Endodermal cell (in vitro differentiated cells): ENCODE measurements around the gene PPARG. TPM values are rescaled to one million over a fixed set of nuclear protein-coding genes. Genes with fewer than 3 reads are reported as not detected.

Experiments used
- DNase-seq: peaks from one replicate; pipeline ENCODE4 v3.0.0-alpha.2; 2017
- H3K27ac ChIP-seq: 2 replicates; pipeline ENCODE4 v1.5.1; 2013; ENCODE audit warnings: mild to moderate bottlenecking, low read depth, low read length, moderate library complexity
- H3K27me3 ChIP-seq: 2 replicates; pipeline ENCODE4 v1.6.1; 2013; ENCODE audit warnings: mild to moderate bottlenecking, low read length, moderate library complexity; ENCODE audit not compliant: insufficient read depth, control insufficient read depth, poor library complexity, severe bottlenecking
- H3K36me3 ChIP-seq: 2 replicates; pipeline ENCODE4 v1.7.0; 2013; ENCODE audit warnings: mild to moderate bottlenecking, low read length, moderate library complexity; ENCODE audit not compliant: control insufficient read depth, insufficient read depth
- H3K4me1 ChIP-seq: one replicate; pipeline ENCODE4 v1.7.0; 2013; ENCODE audit warnings: low read length; ENCODE audit not compliant: control insufficient read depth, insufficient read depth
- H3K4me3 ChIP-seq: 2 replicates; pipeline ENCODE4 v1.5.1; 2013; ENCODE audit warnings: mild to moderate bottlenecking, low read length, moderate library complexity
- H3K9ac ChIP-seq: 2 replicates; pipeline ENCODE4 v1.6.1; 2013; ENCODE audit warnings: mild to moderate bottlenecking, low read length, moderate library complexity; ENCODE audit not compliant: poor library complexity, severe bottlenecking; ENCODE audit errors: extremely low read depth
- H3K9me3 ChIP-seq: 2 replicates; pipeline ENCODE4 v1.6.1; 2013; ENCODE audit warnings: mild to moderate bottlenecking, low read length, moderate library complexity; ENCODE audit not compliant: control insufficient read depth
- H3K27ac Mint-ChIP-seq: 2 replicates; pipeline ENCODE4 v1.8.0; 2020; ENCODE audit warnings: mixed read lengths
- H3K27me3 Mint-ChIP-seq: 2 replicates; pipeline ENCODE4 v1.8.0; 2021; ENCODE audit warnings: mild to moderate bottlenecking, mixed read lengths; ENCODE audit not compliant: insufficient read depth
- H3K36me3 Mint-ChIP-seq: 2 replicates; pipeline ENCODE4 v1.8.0; 2020; ENCODE audit warnings: low read depth, mixed read lengths
- H3K4me1 Mint-ChIP-seq: 2 replicates; pipeline ENCODE4 v1.8.0; 2020; ENCODE audit warnings: mixed read lengths
- H3K4me3 Mint-ChIP-seq: 2 replicates; pipeline ENCODE4 v1.8.0; 2020; ENCODE audit warnings: mild to moderate bottlenecking, moderate library complexity, mixed read lengths
- H3K9me3 Mint-ChIP-seq: 2 replicates; pipeline ENCODE4 v1.8.0; 2020; ENCODE audit warnings: mild to moderate bottlenecking, mixed read lengths
- CTCF ChIP-seq: fragments of 200-600 bp; sonication (generic); conservative IDR thresholded peaks from 2 replicates; pipeline ENCODE4 v1.5.0; 2021; ENCODE audit warnings: antibody characterized with exemption, mild to moderate bottlenecking
- WGBS, 2 experiments: methylation state at CpG; one replicate each; pipeline versions ENCODE4 v1.1.5 to v1.1.7; 2013; ENCODE audit warnings: missing lambda C conversion rate in 2 of 2, mixed read lengths in 1 of 2; ENCODE audit not compliant: insufficient coverage in 1 of 2, insufficient read length in 1 of 2; 5-methylcytosine and 5-hydroxymethylcytosine counted together
- total RNA-seq, 2 donors: library from RNA; stranded (reverse); fragmentation: NEBNext Ultra II Directional in 1 of 2; extraction: Animal tissue kit (Norgen Biotek cat#: 25700) in 1 of 2; gene quantifications; 2 replicates in 1 of 2; 3 replicates in 1 of 2; pipeline ENCODE4 v1.2.1, GENCODE V29; 2021

PPARG gene
- total RNA-seq, 2 donors from 2014 or later, result 3.8 to 4.5 TPM

DNA sequence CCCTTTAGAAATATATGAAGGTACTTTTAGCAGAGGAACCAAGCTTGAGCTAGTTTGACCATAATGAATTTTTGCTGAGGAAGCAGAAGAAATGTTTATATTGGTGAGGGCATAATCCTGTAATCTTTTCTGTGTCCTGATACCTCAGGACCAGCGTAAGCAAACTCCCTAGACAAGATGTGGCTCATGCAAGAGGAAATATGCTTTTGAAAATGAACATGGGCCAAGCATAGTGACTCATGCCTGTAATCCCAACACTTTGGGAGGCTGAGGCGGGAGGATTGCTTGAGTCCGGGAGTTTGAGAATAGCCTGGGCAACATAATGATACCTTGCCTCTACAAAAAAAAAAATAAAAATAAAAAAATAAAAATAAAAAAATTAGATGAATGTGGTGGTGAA is 78.5 kb downstream of the PPARG start:
- 86 to 90% methylated on average over 1 to 2 of the region's 3 CpGs for WGBS, 2 experiments
- H3K9me3 Mint-ChIP-seq, result peaks cover 6% of the 10 kb centered on the region

DNA sequence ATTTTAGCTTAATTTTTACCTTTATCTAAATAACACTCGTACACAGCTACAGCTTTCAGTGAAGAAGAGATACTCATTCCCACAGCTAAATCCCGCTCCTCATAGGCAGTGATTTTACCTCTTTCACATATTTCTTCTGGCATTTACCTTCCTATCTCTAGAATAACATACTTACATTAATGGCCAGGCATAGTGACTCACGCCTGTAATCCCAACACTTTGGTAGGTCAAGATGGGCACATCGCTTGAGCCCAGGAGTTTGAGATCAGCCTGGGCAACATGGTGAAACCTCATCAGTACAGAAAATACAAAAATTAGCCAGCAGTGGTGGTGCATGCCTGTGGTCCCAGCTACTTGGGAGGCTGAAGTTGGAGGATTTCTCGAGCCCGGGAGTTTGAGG is 80.2 kb downstream of the PPARG start:
- WGBS, 2 experiments, result 87 to 92% methylated on average over 4 to 6 of the region's 6 CpGs
- no peak for DNase-seq
- no peak for TF ChIP-seq CTCF
- Histone ChIP-seq H3K36me3 (no peaks in the 10 kb centered on the region), H3K9ac (no peak overlapping the region), H3K9me3 (no peaks in the 10 kb centered on the region), H3K4me1 (no peaks in the 10 kb centered on the region), H3K27me3 (peaks cover 8% of the 10 kb centered on the region), H3K27ac (no peak overlapping the region), H3K4me3 (no peak overlapping the region)
- no peak overlapping the region for H3K4me3 Mint-ChIP-seq
- H3K27me3 Mint-ChIP-seq, result peaks cover 5% of the 10 kb centered on the region
- no peaks in the 10 kb centered on the region for H3K36me3 Mint-ChIP-seq
- no peaks in the 10 kb centered on the region for H3K4me1 Mint-ChIP-seq
- H3K9me3 Mint-ChIP-seq, result peaks cover 6% of the 10 kb centered on the region
- no peak overlapping the region for H3K27ac Mint-ChIP-seq

More for the DNA sequence above, 78.5 kb downstream of the PPARG start:
- H3K4me3 ChIP-seq, result no peak overlapping the region
- no peak overlapping the region for H3K9ac ChIP-seq
- no peaks in the 10 kb centered on the region for H3K27me3 ChIP-seq
- Mint-ChIP-seq H3K4me3 (no peak overlapping the region), H3K27ac (no peak overlapping the region), H3K4me1 (no peaks in the 10 kb centered on the region), H3K36me3 (no peaks in the 10 kb centered on the region), H3K27me3 (peaks cover 2% of the 10 kb centered on the region)
- no peaks in the 10 kb centered on the region for H3K9me3 ChIP-seq
- DNase-seq, result no peak
- no peaks in the 10 kb centered on the region for H3K36me3 ChIP-seq
- no peak for TF ChIP-seq CTCF
- no peak overlapping the region for H3K27ac ChIP-seq
- H3K4me1 ChIP-seq, result no peaks in the 10 kb centered on the region

GRCh38 chr3:12369598-12369997 is 80.7 kb downstream of the PPARG start:
- Histone ChIP-seq H3K4me3 (no peak overlapping the region), H3K36me3 (no peaks in the 10 kb centered on the region), H3K27me3 (peaks cover 8% of the 10 kb centered on the region), H3K27ac (no peak overlapping the region), H3K9me3 (no peaks in the 10 kb centered on the region), H3K4me1 (no peaks in the 10 kb centered on the region), H3K9ac (no peak overlapping the region)
- peaks cover 6% of the 10 kb centered on the region for H3K27me3 Mint-ChIP-seq
- TF ChIP-seq CTCF, result no peak
- no peak overlapping the region for H3K4me3 Mint-ChIP-seq
- no peak for DNase-seq
- no peak overlapping the region for H3K27ac Mint-ChIP-seq
- H3K9me3 Mint-ChIP-seq, result peaks cover 6% of the 10 kb centered on the region
- 92 to 97% methylated on average over 1 of the region's 1 CpG for WGBS, 2 experiments
- no peaks in the 10 kb centered on the region for H3K36me3 Mint-ChIP-seq
- no peaks in the 10 kb centered on the region for H3K4me1 Mint-ChIP-seq
